Kidney glomerular epithelial cell (primary cell): ENCODE measurements around the gene BHLHE23.
"Not testable (repeated sequence)": the region's sequence is repeated elsewhere in the genome, so short reads cannot be mapped to it uniquely, and the experiment has no call there.

ENCODE experiments used
- DNase-seq: peaks from one replicate; lab custom pipeline; 2025; lab: John Stamatoyannopoulos, UW

Gene BHLHE23

DNA sequence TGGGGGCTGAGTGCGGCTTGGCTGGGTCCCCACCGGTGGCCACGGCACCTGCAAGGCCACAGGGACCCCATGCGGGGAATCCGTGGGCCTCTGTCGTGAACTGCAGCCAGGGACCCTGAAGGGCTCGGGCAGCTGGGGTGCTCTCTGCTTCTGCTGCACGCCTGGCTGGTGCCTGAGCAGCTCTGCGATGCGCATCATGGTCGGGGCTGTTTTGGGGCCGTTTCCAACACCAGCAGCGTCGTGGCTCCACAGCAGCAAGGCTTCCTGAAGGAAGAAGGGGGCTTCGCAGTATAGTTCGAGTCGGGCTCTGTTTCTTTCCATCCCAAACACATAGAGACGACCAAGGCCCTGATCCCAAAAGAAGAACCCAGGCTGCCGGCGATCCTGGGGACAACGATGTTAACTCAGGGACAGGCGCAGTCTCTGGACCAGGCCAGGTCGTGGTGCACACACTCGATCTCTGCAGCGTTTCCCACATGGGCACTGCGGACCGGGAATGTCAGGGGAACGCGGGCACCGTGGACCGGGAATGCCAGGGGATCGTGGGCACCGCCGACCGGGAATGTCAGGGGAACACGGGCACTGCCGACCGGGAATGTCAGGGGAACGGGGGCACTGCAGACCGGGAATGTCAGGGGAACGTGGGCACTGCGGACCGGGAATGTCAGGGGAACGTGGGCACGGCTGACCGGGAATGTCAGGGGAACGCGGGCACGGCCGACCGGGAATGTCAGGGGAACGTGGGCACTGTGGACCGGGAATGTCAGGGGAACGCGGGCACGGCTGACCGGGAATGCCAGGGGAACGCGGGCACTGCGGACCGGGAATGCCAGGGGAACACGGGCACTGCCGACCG lies 36.8 kb upstream of the BHLHE23 start:
- no peak for DNase-seq

- no peak for DNase-seq
These were observed 35.8 kb upstream of the BHLHE23 start for GRCh38 chr20:63042448-63043071.

DNA sequence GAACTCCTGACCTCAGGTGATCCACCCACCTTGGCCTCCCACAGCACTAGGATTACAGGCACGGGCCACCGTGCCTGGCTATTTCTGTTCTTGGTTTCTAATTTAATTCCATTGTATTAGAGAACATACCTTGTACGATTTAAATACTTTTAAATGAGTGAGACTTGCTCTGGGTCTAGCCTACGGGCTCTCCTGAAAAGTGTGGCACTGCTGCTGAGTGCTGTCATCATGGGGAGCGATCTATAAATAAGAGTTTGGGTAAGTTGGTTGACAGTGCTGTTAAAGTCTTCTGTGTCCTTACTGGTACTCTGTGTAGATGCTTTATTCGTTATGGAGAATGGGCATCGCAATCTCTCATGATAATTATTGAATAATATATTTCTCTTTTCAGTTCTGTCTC lies 35.0 kb upstream of the BHLHE23 start:
- no peak for DNase-seq

DNA sequence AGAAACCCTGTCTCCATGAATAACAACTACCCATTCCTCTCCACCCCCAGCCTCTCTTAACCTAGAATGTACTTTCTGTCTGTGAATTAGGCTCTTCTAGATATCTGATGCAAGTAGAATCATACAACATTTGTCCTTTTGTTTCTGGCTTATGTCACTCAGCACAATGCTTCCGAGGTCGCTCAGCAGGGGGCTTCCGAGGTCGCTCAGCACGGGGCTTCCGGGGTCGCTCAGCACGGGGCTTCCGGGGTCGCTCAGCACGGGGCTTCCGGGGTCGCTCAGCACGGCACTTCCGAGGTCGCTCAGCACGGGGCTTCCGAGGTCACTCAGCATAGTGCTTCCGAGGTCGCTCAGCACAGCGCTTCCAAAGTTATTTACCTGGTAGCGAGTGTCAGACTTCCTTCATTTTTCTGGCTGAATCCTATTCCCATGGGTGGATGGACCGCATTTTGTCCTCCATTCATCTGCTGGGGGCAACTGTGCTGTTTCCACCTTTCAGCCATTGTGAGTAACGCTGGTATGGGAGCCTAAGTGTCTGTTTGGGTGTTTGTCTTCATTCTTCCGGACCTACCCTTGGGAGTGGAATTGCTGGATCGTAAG lies 31.0 kb upstream of the BHLHE23 start:
- DNase-seq: no peak

DNA sequence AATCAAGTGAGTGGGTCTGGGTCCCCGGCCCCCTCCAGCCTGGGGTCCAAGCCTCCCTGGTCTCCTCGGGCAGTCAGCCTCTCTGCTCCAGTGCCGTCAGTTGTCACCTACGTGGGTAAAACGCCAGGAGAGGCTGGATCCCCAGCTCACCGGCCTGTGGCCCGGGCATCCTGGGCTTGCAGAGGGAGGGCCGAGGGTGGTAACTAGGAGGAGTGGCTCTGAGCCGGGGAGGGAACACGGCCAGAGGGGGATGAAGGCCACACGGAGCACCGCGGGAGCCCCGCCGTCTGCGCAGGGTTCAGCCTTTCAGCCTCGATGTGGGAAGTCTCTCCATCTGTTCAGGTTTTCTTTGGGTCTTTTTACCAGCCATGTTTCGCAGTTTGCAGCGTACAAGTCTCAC lies 29.5 kb upstream of the BHLHE23 start:
- no peak for DNase-seq

GRCh38 chr20:63035603-63036185 lies 28.9 kb upstream of the BHLHE23 start:
- no peak for DNase-seq

DNA sequence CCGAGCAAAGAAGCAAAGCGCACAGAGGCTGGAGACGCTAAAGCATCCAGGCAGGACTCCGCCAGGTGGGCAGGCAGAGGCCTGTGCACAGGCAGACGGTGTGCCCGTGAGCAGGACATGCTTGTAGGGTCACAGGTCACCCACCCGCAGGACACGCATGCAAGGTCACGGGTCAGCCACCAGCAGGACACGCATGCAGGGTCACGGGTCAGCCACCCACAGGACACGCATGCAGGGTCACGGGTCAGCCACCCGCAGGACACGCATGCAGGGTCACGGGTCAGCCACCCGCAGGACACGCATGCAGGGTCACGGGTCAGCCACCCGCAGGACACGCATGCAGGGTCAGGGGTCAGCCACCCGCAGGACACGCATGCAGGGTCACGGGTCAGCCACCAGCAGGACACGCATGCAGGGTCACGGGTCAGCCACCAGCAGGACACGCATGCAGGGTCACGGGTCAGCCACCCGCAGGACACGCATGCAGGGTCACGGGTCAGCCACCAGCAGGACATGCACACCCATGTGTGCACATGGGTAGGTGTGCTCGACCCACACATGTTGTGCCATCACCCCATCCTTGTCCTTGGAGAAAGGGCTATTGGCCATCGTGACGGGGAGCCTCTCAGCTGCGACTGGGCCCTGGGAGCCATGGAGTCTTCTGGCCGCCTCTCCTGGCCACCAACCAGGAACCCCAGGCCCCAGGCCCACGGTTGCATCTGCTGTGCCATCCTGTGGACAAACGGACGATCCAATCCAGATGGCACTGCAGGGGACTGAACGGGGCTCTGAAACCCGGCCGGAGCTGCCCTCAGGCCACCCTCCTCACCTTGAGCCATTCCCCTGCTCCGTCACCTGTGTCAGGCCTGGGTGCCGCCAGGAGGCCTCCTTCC lies 28.2 kb upstream of the BHLHE23 start:
- not testable (repeated sequence) for DNase-seq

DNA sequence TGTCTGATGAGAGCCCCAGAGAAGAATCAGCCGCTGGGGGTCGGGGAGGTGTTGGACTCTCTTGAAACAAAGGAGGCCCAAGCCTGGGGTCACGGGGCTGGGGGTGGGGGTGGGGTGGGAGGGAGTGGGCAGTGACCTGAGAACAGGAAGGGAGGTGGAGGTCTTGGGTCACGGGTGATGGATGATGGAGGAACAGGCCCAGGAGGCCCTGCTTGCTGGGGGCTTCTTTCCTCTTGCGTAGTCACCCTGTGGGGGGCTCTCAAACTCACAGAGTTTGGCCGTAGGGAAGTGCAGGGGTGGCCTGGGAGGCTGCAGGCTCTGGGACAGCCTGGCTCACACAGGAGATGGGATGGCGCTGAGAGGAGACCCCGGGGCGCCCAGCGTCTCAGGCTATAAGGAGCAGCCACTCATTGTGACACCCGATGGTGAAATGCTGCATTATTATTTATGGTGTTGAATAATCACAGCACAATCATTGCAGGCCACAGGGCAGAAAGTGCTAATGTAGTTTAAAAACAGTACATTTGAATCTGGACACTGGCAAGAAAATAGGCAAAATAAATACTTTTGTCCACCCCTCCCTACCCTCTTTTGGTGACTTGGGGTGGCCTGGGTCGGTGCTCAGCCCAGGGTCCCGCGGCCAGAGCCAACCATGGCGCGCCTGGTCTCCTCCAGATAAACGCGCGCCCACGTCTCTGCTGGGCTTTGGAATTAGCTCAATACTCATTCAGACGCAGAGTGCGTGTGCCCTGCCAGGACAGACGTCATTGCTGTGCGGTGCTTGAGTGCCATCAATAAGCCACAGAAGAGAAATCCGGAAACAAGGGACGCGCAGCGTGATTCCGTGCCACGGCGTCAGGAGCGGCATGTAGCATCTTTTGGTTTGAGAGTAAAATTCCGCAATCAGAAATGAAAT lies 27.3 kb upstream of the BHLHE23 start:
- DNase-seq: no peak

GRCh38 chr20:63032861-63033793 lies 26.4 kb upstream of the BHLHE23 start:
- DNase-seq: no peak

GRCh38 chr20:63032026-63032800 lies 25.4 kb upstream of the BHLHE23 start:
- DNase-seq: no peak

GRCh38 chr20:63031251-63032014 lies 24.7 kb upstream of the BHLHE23 start:
- no peak for DNase-seq

- peak; percentile 25 for DNase-seq
These were observed 22.8 kb upstream of the BHLHE23 start for GRCh38 chr20:63029358-63030121.

- DNase-seq: no peak
These were observed 21.7 kb upstream of the BHLHE23 start for GRCh38 chr20:63028461-63028921.

DNA sequence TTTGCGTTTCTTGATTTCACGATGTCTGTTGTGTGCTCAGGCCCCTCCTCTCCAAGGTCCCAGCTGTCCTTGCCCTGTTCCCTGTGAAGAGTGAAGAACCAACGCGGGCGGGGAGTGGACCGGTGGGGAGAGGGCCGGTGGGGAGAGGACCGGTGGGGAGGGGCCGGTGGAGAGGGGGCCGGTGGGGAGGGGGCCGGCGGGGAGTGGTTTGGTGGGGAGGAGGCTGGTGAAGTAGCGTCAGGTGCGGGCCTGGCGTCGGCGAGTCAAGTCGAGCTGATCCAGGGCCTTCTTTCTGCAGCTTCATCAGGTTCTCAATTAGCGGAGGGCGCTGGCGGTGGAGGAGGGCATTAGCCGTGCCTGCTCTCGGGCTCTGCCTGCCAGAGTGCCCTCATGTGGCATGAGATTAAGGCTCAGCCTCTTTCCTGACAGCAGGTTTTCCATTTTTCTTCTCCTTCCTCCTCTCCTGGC lies 21.2 kb upstream of the BHLHE23 start:
- no peak for DNase-seq

GRCh38 chr20:63027221-63027921 lies 20.6 kb upstream of the BHLHE23 start:
- no peak for DNase-seq

GRCh38 chr20:63026582-63027165 lies 19.9 kb upstream of the BHLHE23 start:
- DNase-seq: no peak
